CD8-positive, alpha-beta memory T cell (primary cell): Measurements from ENCODE around the gene TAF5. TPM values are rescaled to one million over a fixed set of nuclear protein-coding genes. Genes with fewer than 3 reads are reported as not detected.

Experiments
- CTCF ChIA-PET: fragments of 350-600 bp; sonication (Branson Sonifier 250); formaldehyde crosslinking; loops from one replicate; lab custom pipeline; 2021; ENCODE audit warnings: antibody characterized with exemption; lab: Charles Lee
- POLR2A ChIA-PET: fragments of 350-600 bp; sonication (Branson Sonifier 250); formaldehyde crosslinking; loops from one replicate; lab custom pipeline; 2021; ENCODE audit warnings: antibody characterized with exemption; lab: Charles Lee
- DNase-seq, 5 donors: peaks; one replicate each; pipeline versions ENCODE4 v3.0.0 to v3.0.0-alpha.2; 2020 to 2022; ENCODE audit warnings: mixed read lengths in 1 of 5
- H3K27ac ChIP-seq: one replicate; pipeline ENCODE4 v1.7.0; 2013; ENCODE audit warnings: low read depth, mild to moderate bottlenecking, low read length, moderate library complexity
- H3K27me3 ChIP-seq: 2 replicates; pipeline ENCODE4 v1.7.0; 2013; ENCODE audit warnings: low read length, mild to moderate bottlenecking; ENCODE audit not compliant: insufficient read depth, poor library complexity, severe bottlenecking
- H3K36me3 ChIP-seq: 2 replicates; pipeline ENCODE4 v1.7.0; 2013; ENCODE audit warnings: mild to moderate bottlenecking, low read length, moderate library complexity; ENCODE audit not compliant: insufficient read depth
- H3K4me1 ChIP-seq: 2 replicates; pipeline ENCODE4 v1.7.0; 2013; ENCODE audit warnings: mild to moderate bottlenecking, low read length, moderate library complexity; ENCODE audit not compliant: insufficient read depth
- H3K4me3 ChIP-seq: 2 replicates; pipeline ENCODE4 v1.7.0; 2013; ENCODE audit warnings: mild to moderate bottlenecking, low read length
- H3K9me3 ChIP-seq: 2 replicates; pipeline ENCODE4 v1.7.0; 2013; ENCODE audit warnings: mild to moderate bottlenecking, low read length
- H3K27ac Mint-ChIP-seq, 8 donors: one replicate each; pipeline ENCODE4 v1.8.0; 2020 to 2021; ENCODE audit warnings: mixed read lengths in 8 of 8, mild to moderate bottlenecking in 6 of 8, inconsistent platforms in 3 of 8, moderate library complexity in 3 of 8
- H3K27me3 Mint-ChIP-seq, 2 donors: one replicate each; pipeline ENCODE4 v1.8.0; 2020 to 2021; ENCODE audit warnings: mixed read lengths in 2 of 2, mild to moderate bottlenecking in 1 of 2, moderate library complexity in 1 of 2
- H3K36me3 Mint-ChIP-seq, 3 donors: one replicate each; pipeline ENCODE4 v1.8.0; 2020 to 2021; ENCODE audit warnings: mixed read lengths in 3 of 3, inconsistent platforms in 1 of 3, mild to moderate bottlenecking in 1 of 3
- H3K4me1 Mint-ChIP-seq, 3 donors: one replicate each; pipeline ENCODE4 v1.8.0; 2020 to 2021; ENCODE audit warnings: mixed read lengths in 3 of 3, inconsistent platforms in 1 of 3, mild to moderate bottlenecking in 1 of 3
- H3K4me3 Mint-ChIP-seq, 7 donors: one replicate each; pipeline ENCODE4 v1.8.0; 2020 to 2021; ENCODE audit warnings: mixed read lengths in 7 of 7, mild to moderate bottlenecking in 6 of 7, moderate library complexity in 4 of 7, inconsistent platforms in 2 of 7
- H3K9me3 Mint-ChIP-seq, 5 donors: one replicate each; pipeline ENCODE4 v1.8.0; 2020 to 2022; ENCODE audit warnings: mixed read lengths in 5 of 5, mild to moderate bottlenecking in 3 of 5, moderate library complexity in 2 of 5, inconsistent platforms in 1 of 5
- polyA plus RNA-seq: library from polyadenylated mRNA; unstranded; fragments of 300-500 nt; fragmentation: Illumina TruSeq; gene quantifications from one replicate; pipeline ENCODE4 v1.2.3, GENCODE V29; 2021
- total RNA-seq, 2 experiments: library from RNA; stranded (reverse); gene quantifications; one replicate each; pipeline ENCODE4 v1.2.3, GENCODE V29; 2021

Gene TAF5
- 10 to 100 TPM; 10.9 to 11.4 TPM for total RNA-seq
- polyA plus RNA-seq = 4.4 TPM

DNA sequence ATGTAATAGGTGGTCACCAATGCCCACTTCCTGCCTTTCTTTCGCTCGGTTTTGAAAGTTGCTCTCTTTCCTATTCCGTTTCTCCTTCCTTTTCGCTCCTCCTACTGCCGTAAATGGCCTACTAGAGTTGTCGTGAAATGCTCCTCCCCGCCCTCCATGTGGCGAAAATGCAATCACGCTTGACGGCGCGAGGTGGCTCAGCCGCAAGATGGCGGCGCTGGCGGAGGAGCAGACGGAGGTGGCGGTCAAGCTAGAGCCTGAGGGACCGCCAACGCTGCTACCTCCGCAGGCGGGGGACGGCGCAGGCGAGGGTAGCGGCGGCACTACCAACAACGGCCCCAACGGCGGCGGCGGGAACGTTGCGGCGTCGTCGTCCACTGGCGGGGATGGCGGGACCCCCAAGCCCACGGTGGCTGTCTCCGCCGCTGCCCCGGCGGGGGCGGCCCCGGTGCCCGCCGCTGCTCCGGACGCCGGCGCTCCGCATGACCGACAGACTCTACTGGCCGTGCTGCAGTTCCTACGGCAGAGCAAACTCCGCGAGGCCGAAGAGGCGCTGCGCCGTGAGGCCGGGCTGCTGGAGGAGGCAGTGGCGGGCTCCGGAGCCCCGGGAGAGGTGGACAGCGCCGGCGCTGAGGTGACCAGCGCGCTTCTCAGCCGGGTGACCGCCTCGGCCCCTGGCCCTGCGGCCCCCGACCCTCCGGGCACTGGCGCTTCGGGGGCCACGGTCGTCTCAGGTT is at the start of gene TAF5:
Gene TAF5, plus strand, starts transcription at position 195 of the 737 bp plus-strand sequence. Its CDS starts 14 bp downstream, at position 209.
- ChIA-PET CTCF (interaction anchor here (0.5 to 0.9 kb wide), 3 partner anchors 16 to 173 kb away, joined by 3 to 4 read pairs (median 3); no protein-coding TSS in a partner anchor), POLR2A (interaction anchor here (0.5 to 2.2 kb wide), 10 partner anchors 11 to 1284 kb away, joined by 3 to 21 read pairs (median 4); partner anchors contain the start of gene PCGF6)
- Histone ChIP-seq H3K4me3 (peak within 1 kb of the TSS; percentile 70), H3K9me3 (no peaks in the 10 kb centered on the region), H3K36me3 (no peaks in the 10 kb centered on the region), H3K27ac (peak within 1 kb of the TSS; percentile 55), H3K27me3 (no peaks in the 10 kb centered on the region), H3K4me1 (peaks cover 14% of the 10 kb centered on the region)
- DNase-seq = peak; percentile 79 to 93 (median 90)
- Mint-ChIP-seq H3K4me3 (peak within 1 kb of the TSS; percentile 91 to 99 (median 95)), H3K27me3 (no peaks in the 10 kb centered on the region), H3K4me1 (peaks cover 19 to 30% (median 28%) of the 10 kb centered on the region in 3 donors), H3K27ac (peak within 1 kb of the TSS; percentile 77 to 96 (median 94)), H3K36me3 (peaks cover 0 to 12% (median 0%) of the 10 kb centered on the region in 3 donors), H3K9me3 (no peaks in the 10 kb centered on the region)

DNA sequence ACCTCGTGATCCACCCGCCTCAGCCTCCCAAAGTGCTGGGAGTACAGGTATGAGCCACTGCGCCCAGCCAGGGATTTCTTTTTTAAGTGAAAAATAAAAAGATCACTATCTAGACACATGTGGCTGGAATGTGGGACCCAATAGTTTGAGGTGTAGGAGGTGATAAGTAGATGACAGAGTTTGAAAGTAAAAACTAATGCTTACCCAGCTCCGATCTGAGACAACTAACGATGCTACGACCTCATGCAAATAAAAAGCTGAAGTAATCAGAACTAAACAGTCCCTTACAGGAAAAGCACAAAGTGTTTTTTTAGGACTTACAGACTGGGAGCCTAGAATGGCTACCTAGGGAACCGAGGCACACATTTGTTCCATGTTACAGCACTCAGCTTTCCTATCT is 39.9 kb upstream of the TAF5 start:
- Mint-ChIP-seq H3K36me3 (peaks cover 0 to 61% (median 2%) of the 10 kb centered on the region in 3 donors), H3K27me3 (no peaks in the 10 kb centered on the region), H3K27ac (no peak overlapping the region), H3K4me3 (no peak overlapping the region), H3K9me3 (no peaks in the 10 kb centered on the region), H3K4me1 (no peaks in the 10 kb centered on the region)
- no peak for DNase-seq
- ChIA-PET CTCF (no interaction called here), POLR2A (no interaction called here)
- Histone ChIP-seq H3K27ac (no peak overlapping the region), H3K27me3 (no peaks in the 10 kb centered on the region), H3K36me3 (peaks cover 6% of the 10 kb centered on the region), H3K9me3 (no peaks in the 10 kb centered on the region), H3K4me3 (no peak overlapping the region), H3K4me1 (no peaks in the 10 kb centered on the region)

DNA sequence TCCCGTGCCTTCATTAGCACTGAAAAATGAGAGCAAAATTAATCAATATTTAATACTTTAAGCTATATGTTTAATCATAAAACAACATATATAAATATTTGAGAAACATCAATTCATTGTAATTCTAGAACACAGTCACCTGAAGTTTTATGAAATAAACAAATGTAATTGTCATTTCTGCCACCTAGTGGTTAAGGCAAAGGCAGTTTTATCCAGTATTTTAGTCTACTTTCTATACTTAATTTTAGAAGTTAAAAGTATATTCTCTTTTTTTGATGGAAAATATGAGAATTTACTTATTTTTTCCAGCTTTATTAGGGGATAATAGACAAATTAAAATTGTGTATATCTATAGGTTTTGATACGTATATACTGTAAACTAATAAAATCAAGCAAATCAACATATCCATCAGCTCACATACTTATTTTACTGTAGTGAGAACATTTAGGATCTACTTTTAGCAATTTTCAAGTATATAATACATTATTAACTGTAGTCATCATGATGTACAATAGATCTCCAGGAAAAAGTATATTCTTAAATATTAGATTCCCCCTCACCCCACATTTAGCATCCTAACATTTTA is 33.7 kb upstream of the TAF5 start:
- H3K9me3 Mint-ChIP-seq = no peaks in the 10 kb centered on the region
- Histone ChIP-seq H3K36me3 (peaks cover 6% of the 10 kb centered on the region), H3K4me3 (no peak overlapping the region), H3K9me3 (no peaks in the 10 kb centered on the region), H3K4me1 (no peaks in the 10 kb centered on the region), H3K27me3 (no peaks in the 10 kb centered on the region), H3K27ac (no peak overlapping the region)
- ChIA-PET CTCF (interaction anchor here (0.7 to 1.6 kb wide), 6 partner anchors 9 to 498 kb away, joined by 3 to 5 read pairs (median 4); partner anchors contain the start of gene CNNM2), POLR2A (interaction anchor here (0.5 kb wide), 1 partner anchor 156 kb away, joined by 3 read pairs; no protein-coding TSS in a partner anchor)
- H3K36me3 Mint-ChIP-seq = peaks cover 0 to 45% (median 2%) of the 10 kb centered on the region in 3 donors
- no peak for DNase-seq
- H3K27ac Mint-ChIP-seq = no peak overlapping the region
- H3K4me1 Mint-ChIP-seq = no peaks in the 10 kb centered on the region
- H3K27me3 Mint-ChIP-seq = no peaks in the 10 kb centered on the region
- no peak overlapping the region for H3K4me3 Mint-ChIP-seq

GRCh38 chr10:103334567-103334966 is 33.2 kb upstream of the TAF5 start:
- CTCF ChIA-PET = interaction anchor here (0.7 kb wide), 1 partner anchor 34 kb away, joined by 3 read pairs; no protein-coding TSS in a partner anchor
- Histone ChIP-seq H3K27ac (no peak overlapping the region), H3K4me3 (no peak overlapping the region), H3K27me3 (no peaks in the 10 kb centered on the region), H3K4me1 (no peaks in the 10 kb centered on the region), H3K36me3 (peaks cover 6% of the 10 kb centered on the region), H3K9me3 (no peaks in the 10 kb centered on the region)
- H3K4me1 Mint-ChIP-seq = no peaks in the 10 kb centered on the region
- H3K27ac Mint-ChIP-seq = no peak overlapping the region
- DNase-seq = no peak
- H3K27me3 Mint-ChIP-seq = no peaks in the 10 kb centered on the region
- peaks cover 0 to 45% (median 2%) of the 10 kb centered on the region in 3 donors for H3K36me3 Mint-ChIP-seq
- H3K9me3 Mint-ChIP-seq = no peaks in the 10 kb centered on the region
- H3K4me3 Mint-ChIP-seq = no peak overlapping the region
- POLR2A ChIA-PET = interaction anchor here (0.6 to 0.7 kb wide), 2 partner anchors 9 to 655 kb away, joined by 3 read pairs; no protein-coding TSS in a partner anchor

DNA sequence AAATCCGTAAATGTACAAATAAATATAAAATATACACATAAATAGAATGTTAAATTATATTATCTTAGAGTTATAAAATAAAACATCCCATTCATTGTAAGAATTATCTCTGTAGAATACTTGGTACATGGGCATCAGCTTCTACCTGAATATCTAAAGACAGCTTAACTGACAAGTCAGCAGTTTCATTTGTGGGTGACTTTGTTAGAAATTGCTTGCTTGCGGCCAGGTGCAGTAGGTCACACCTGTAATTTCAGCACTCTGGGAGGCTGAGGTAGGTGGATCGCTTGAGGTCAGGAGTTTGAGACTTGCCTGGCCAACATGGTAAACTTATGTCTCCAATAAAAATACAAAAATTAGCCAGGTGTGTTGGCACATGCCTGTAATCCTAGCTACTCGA is 31.4 kb upstream of the TAF5 start:
- ChIA-PET CTCF (interaction anchor here (1.0 kb wide), 1 partner anchor 420 kb away, joined by 3 read pairs; no protein-coding TSS in a partner anchor), POLR2A (no interaction called here)
- H3K36me3 Mint-ChIP-seq = peaks cover 0 to 43% (median 0%) of the 10 kb centered on the region in 3 donors
- no peak overlapping the region for H3K4me3 Mint-ChIP-seq
- no peak overlapping the region for H3K27ac ChIP-seq
- no peaks in the 10 kb centered on the region for H3K9me3 ChIP-seq
- DNase-seq = no peak
- H3K4me1 Mint-ChIP-seq = no peaks in the 10 kb centered on the region
- H3K36me3 ChIP-seq = peaks cover 6% of the 10 kb centered on the region
- no peak overlapping the region for H3K27ac Mint-ChIP-seq
- no peaks in the 10 kb centered on the region for H3K9me3 Mint-ChIP-seq
- H3K27me3 Mint-ChIP-seq = no peaks in the 10 kb centered on the region
- H3K27me3 ChIP-seq = no peaks in the 10 kb centered on the region
- H3K4me1 ChIP-seq = no peaks in the 10 kb centered on the region
- H3K4me3 ChIP-seq = no peak overlapping the region

DNA sequence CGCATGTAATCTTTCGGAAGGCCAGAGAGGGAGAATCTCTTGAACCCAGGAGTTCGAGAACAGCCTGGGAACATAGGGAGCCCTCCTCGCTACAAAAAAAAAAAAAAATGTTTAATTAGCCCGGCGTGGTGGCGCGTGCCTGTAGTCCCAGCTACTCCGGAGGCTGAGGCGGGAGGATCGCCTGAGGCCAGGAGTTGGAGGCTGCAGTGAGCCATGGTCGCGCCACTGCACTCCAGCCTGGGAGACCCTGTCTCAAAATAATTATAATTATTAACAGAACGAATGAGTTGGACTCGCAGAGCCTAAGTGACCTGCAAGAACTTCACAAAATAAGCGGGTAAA is 17.6 kb upstream of the TAF5 start:
- H3K9me3 Mint-ChIP-seq = no peaks in the 10 kb centered on the region
- peaks cover 8 to 22% (median 13%) of the 10 kb centered on the region in 3 donors for H3K4me1 Mint-ChIP-seq
- peaks cover 0 to 28% (median 2%) of the 10 kb centered on the region in 3 donors for H3K36me3 Mint-ChIP-seq
- POLR2A ChIA-PET = interaction anchor here (3.0 kb wide), 1 partner anchor 18 kb away, joined by 21 read pairs; the partner anchor contains the start of gene TAF5
- CTCF ChIA-PET = no interaction called here
- H3K27me3 Mint-ChIP-seq = no peaks in the 10 kb centered on the region
- DNase-seq = no peak
- Histone ChIP-seq H3K4me1 (peaks cover 10% of the 10 kb centered on the region), H3K9me3 (no peaks in the 10 kb centered on the region), H3K36me3 (peaks cover 10% of the 10 kb centered on the region), H3K27me3 (no peaks in the 10 kb centered on the region), H3K27ac (peak overlapping the region; percentile 64), H3K4me3 (peak overlapping the region; percentile 60)
- peak overlapping the region; percentile 73 to 95 (median 90) for H3K4me3 Mint-ChIP-seq
- peak overlapping the region in 2 of 8 donors; percentile 50 to 76 for H3K27ac Mint-ChIP-seq

DNA sequence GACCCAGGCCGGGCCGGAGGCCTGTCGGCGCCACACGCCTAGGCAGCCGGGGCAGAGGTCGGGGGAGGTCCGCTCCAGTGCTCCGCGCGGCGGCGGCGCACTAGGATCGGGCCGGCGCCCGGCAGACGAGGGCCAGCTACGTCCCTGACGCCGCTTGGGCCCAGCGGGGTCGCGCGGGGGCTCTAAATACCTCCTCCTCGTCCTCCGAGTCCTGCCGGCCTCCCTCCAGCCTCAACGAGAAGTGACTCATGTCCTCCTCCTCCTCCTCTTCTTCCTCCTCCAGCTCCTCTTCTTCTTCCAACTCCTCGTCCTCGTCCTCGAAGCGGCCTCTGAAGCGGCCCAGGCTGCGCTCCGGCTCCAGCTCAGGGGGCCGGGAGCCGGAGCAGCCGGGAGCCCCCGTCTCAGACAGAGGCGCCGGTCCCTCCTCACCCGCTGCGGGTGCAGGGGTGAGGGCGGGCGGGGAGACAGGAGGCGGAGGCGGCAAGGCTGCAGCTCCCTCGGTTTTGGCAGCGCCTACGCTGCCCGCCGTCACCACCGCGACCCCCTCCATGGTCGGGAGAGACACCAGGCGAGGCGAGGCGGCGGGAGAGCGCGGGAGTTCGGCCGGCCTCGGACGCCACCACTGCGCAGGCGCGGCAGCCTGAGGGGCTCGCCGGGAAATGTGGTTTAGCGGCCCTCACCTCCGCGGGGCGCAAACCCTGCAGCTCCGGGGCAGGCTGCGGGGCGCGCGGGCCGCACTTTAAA is 17.1 kb upstream of the TAF5 start, which contains the start of gene PCGF6:
Gene PCGF6, minus strand, starts transcription at position 624 of the 744 bp plus-strand sequence. Its CDS starts 74 bp downstream, at position 550.
- no peaks in the 10 kb centered on the region for H3K9me3 Mint-ChIP-seq
- Histone ChIP-seq H3K4me1 (peaks cover 10% of the 10 kb centered on the region), H3K36me3 (peaks cover 8% of the 10 kb centered on the region), H3K27ac (peak within 1 kb of the TSS; percentile 64), H3K27me3 (no peaks in the 10 kb centered on the region), H3K9me3 (no peaks in the 10 kb centered on the region), H3K4me3 (peak within 1 kb of the TSS; percentile 60)
- CTCF ChIA-PET = interaction anchor here (0.7 kb wide), 1 partner anchor 10 kb away, joined by 3 read pairs; no protein-coding TSS in a partner anchor
- peak within 1 kb of the TSS; percentile 89 to 99 (median 92) for H3K4me3 Mint-ChIP-seq
- peak; percentile 58 to 75 (median 66) for DNase-seq
- POLR2A ChIA-PET = interaction anchor here (3.0 kb wide), 1 partner anchor 17 kb away, joined by 21 read pairs; the partner anchor contains the start of gene TAF5
- H3K27ac Mint-ChIP-seq = peak within 1 kb of the TSS; percentile 15 to 94 (median 88)
- H3K36me3 Mint-ChIP-seq = peaks cover 0 to 26% (median 1%) of the 10 kb centered on the region in 3 donors
- peaks cover 8 to 22% (median 13%) of the 10 kb centered on the region in 3 donors for H3K4me1 Mint-ChIP-seq
- H3K27me3 Mint-ChIP-seq = no peaks in the 10 kb centered on the region
